ENCODE data around the gene CDK5RAP2. TPM values are rescaled to one million over a fixed set of nuclear protein-coding genes. Genes with fewer than 3 reads are reported as not detected.
"Not testable (repeated sequence)": the region's sequence is repeated elsewhere in the genome, so short reads cannot be mapped to it uniquely, and the experiment has no call there.

Gene CDK5RAP2
- total and polyA plus RNA-seq, 8 donors: 14.8 to 37.1 (median 21.7) TPM

- H3K9me3 ChIP-seq: no peaks in the 10 kb centered on the region
- H3K4me3 ChIP-seq: no peak overlapping the region
- H3K36me3 ChIP-seq: peaks cover 0 to 17% (median 12%) of the 10 kb centered on the region in 3 donors
- DNase-seq (no peak), FAIRE-seq (no peak), ATAC-seq (no peak)
- H3K27ac ChIP-seq: no peak overlapping the region
- H3K27me3 ChIP-seq: no peaks in the 10 kb centered on the region
- intact Hi-C loops (cut with DNase I): no loop called here
- no peaks in the 10 kb centered on the region for H3K4me1 ChIP-seq
- WGBS, 2 donors: 71 to 75% methylated on average over 3 of the region's 3 CpGs
- TF ChIP-seq CTCF (IDR thresholded peaks at IDR 0.05): no peak
These were observed 55.1 kb downstream of the CDK5RAP2 start for GRCh38 chr9:120524863-120525262.

- DNase-seq (no peak), ATAC-seq (no peak), FAIRE-seq (no peak)
- H3K4me1 ChIP-seq: no peaks in the 10 kb centered on the region
- intact Hi-C loops (cut with DNase I): no loop called here
- H3K27ac ChIP-seq: no peak overlapping the region
- H3K4me3 ChIP-seq: no peak overlapping the region
- H3K36me3 ChIP-seq: peaks cover 0 to 12% (median 12%) of the 10 kb centered on the region in 3 donors
- no peaks in the 10 kb centered on the region for H3K9me3 ChIP-seq
- H3K27me3 ChIP-seq: no peaks in the 10 kb centered on the region
- WGBS, 2 donors: 95 to 97% methylated on average over 3 of the region's 3 CpGs
- no peak for TF ChIP-seq CTCF (IDR thresholded peaks at IDR 0.05)
These were observed 55.9 kb downstream of the CDK5RAP2 start for GRCh38 chr9:120524038-120524437.

GRCh38 chr9:120522558-120522957 lies 57.4 kb downstream of the CDK5RAP2 start:
- no peak for DNase-seq
- no peak overlapping the region for H3K27ac ChIP-seq
- no peak for TF ChIP-seq CTCF (IDR thresholded peaks at IDR 0.05)
- no peaks in the 10 kb centered on the region for H3K27me3 ChIP-seq
- intact Hi-C loops (cut with DNase I): no loop called here
- H3K36me3 ChIP-seq: peaks cover 0 to 10% (median 9%) of the 10 kb centered on the region in 3 donors
- whole genome bisulfite sequencing, 2 donors: 97 to 98% methylated on average over 1 of the region's 1 CpG
- H3K4me1 ChIP-seq: no peaks in the 10 kb centered on the region
- no peak for FAIRE-seq
- no peak for ATAC-seq
- H3K4me3 ChIP-seq: no peak overlapping the region
- no peaks in the 10 kb centered on the region for H3K9me3 ChIP-seq

DNA sequence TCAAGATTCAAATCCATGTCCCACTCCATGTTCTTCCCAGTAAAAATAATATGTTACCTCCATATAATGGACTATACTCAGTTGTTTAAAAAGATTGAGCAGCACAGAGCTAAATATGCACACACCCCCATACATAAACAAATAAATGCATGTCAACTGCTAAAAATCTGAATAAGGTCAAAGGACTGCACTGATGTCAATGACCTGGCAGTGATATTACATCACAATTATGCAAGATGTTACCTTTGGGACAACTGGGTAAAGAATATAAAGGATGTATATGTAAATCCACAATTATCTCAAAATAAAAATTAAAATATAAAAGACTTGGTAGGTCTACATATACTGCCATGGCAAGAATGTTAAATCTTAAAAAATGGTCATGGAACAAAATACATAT lies 57.9 kb downstream of the CDK5RAP2 start:
- ATAC-seq (no peak), DNase-seq (no peak), FAIRE-seq (no peak)
- Histone ChIP-seq H3K4me1 (no peaks in the 10 kb centered on the region), H3K4me3 (no peak overlapping the region), H3K27me3 (no peaks in the 10 kb centered on the region), H3K9me3 (no peaks in the 10 kb centered on the region), H3K36me3 (peaks cover 0 to 10% (median 7%) of the 10 kb centered on the region in 3 donors), H3K27ac (no peak overlapping the region)
- TF ChIP-seq CTCF (IDR thresholded peaks at IDR 0.05): no peak
- intact Hi-C loops (cut with DNase I): no loop called here

- no peak overlapping the region for H3K27ac ChIP-seq
- FAIRE-seq: no peak
- ATAC-seq: no peak
- H3K4me1 ChIP-seq: no peaks in the 10 kb centered on the region
- WGBS, 2 donors: 72 to 73% methylated on average over 2 of the region's 2 CpGs
- no peak for DNase-seq
- H3K9me3 ChIP-seq: no peaks in the 10 kb centered on the region
- intact Hi-C loops (cut with DNase I): no loop called here
- H3K36me3 ChIP-seq: peaks cover 0 to 14% (median 4%) of the 10 kb centered on the region in 3 donors
- no peak for TF ChIP-seq CTCF (IDR thresholded peaks at IDR 0.05)
- no peaks in the 10 kb centered on the region for H3K27me3 ChIP-seq
- no peak overlapping the region for H3K4me3 ChIP-seq
These were observed 58.9 kb downstream of the CDK5RAP2 start for GRCh38 chr9:120521101-120521500.

- FAIRE-seq; ATAC-seq; H3K27ac ChIP-seq; H3K4me1 ChIP-seq; H3K27me3 ChIP-seq; H3K4me3 ChIP-seq; H3K9me3 ChIP-seq; DNase-seq; intact Hi-C loops (cut with DNase I): not testable (repeated sequence)
- 97 to 100% methylated on average over 4 of the region's 4 CpGs for WGBS, 2 donors
- H3K36me3 ChIP-seq: peaks cover 0 to 10% (median 0%) of the 10 kb centered on the region in 3 donors
These were observed 64.0 kb downstream of the CDK5RAP2 start for GRCh38 chr9:120515996-120516395.

DNA sequence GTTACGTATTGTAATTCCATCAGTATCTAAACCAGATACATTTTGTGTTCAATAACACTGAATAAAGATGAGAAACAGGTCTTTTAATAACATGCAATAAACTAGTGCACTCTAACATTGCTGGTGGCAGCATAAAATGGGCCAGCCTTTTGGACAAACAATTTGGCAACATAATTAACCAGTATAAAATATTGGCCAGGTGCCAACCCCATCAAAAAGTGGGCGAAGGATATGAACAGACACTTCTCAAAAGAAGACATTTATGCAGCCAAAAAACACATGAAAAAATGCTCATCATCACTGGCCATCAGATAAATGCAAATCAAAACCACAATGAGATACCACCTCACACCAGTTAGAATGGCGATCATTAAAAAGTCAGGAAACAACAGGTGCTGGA lies 64.5 kb downstream of the CDK5RAP2 start:
- ATAC-seq; intact Hi-C loops (cut with DNase I); H3K27ac ChIP-seq; FAIRE-seq; H3K9me3 ChIP-seq; DNase-seq; H3K27me3 ChIP-seq; H3K4me3 ChIP-seq; H3K4me1 ChIP-seq: not testable (repeated sequence)
- H3K36me3 ChIP-seq: peaks cover 0 to 10% (median 0%) of the 10 kb centered on the region in 3 donors
- WGBS, 2 donors: 93 to 95% methylated on average over 3 of the region's 3 CpGs
